GM19239 (cell line): ENCODE results near the gene OVCH1.
"Not testable (repeated sequence)": the region's sequence is repeated elsewhere in the genome, so short reads cannot be mapped to it uniquely, and the experiment has no call there.

ENCODE experiments used
- DNase-seq: peaks from one replicate; pipeline ENCODE4 v3.0.0; 2011; ENCODE audit warnings: low spot score; ENCODE audit not compliant: insufficient read length
- FAIRE-seq: peaks from 2 replicates; lab custom pipeline; 2011; peaks lifted over from hg19 to GRCh38; lab: Jason Lieb, UNC

OVCH1 gene

DNA sequence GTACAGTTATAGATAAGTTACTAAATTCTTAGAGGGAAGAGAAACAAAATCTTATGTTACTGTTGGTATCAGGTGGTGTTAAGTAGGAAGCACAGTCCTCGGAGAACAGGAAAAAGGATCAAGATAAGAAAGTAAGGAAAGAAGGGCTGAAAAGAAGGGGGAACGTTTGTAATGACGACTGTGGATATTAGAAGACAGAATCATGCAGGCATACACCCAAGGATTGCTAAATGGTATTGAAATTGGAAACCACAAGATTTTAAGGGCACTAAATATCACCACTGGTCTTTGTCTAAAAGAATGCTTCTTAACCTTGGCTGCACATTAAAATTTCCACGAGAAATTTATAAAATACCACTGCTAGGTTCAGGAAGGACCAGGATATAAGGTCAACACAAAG is 82.4 kb downstream of the OVCH1 start:
- no peak for DNase-seq
- no peak for FAIRE-seq

DNA sequence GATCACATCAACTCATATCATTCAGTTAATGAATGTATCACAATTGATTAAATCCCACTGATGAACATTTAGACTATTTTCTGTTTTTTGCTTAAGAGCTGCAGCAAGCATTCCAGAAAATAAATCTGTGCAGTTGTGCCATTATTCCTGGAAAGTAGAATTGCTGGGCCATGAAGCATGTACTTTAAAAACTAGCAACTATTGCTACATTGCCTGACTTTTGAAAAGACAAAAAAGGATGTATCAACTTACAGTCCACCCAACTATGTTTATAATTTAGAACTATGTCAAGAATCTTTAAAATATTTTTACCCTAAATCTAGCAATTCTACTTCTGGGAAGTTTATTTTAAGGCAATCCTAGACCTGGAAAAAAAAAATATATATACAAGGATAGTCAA is 83.1 kb downstream of the OVCH1 start:
- DNase-seq (no peak), FAIRE-seq (no peak)

DNA sequence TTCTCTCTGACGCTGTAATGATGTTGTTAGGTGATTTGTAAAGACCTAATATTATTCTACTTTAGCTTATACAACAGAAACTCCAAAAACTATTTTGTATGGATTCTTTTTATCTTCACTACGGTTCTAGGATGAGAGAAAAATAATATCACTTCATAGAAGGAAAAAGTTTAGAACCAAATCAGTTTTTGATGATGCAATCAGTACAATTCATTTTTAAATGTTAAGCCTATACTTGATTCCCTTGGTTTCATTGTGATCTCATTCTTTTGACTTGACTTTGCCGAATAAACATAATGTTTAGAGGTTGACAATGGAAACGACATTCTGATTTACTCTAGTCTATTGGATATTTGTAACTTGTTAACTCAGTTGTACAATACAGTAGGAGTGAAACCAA is 91.9 kb downstream of the OVCH1 start:
- no peak for FAIRE-seq
- DNase-seq = no peak

DNA sequence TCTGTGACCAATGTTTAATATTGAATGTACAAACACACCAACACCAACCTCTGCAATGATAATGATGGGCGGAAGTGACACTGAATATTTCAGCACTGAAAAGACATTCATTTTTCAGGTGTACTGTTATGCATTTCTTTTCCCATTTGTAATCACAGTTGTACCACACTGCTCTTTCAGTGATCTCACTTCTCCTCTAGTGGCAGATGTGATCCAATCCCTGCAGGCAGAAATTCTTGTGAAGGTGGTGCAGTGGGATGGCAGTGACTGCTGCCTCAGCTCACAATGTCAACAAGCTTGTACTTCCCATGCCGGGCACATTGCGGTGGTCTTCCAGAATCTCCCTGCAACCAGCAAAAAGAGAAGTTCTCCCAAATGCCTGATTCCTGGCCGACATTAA is 93.5 kb downstream of the OVCH1 start:
- no peak for FAIRE-seq
- DNase-seq = no peak

DNA sequence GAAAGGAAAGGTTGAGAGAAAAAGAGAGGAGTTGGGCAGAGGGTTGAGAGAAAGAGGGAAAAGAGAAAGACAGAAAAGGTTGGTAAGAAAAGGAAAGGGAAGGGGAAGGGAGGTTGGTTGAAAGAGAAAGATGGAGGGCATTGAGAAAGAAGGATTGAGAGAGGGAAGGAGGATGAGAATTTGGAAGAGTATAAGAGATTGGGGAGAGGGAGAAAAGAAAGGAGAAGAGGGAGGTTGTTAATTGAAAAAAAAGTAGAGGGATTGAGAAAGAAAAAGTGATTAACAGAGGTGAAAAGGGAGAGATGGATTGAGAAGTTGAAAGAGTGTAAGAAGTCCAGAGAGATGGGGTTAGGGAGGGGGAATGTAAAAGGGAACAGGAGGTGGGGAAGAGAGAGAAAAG is 95.0 kb downstream of the OVCH1 start:
- DNase-seq (no peak), FAIRE-seq (no peak)

DNA sequence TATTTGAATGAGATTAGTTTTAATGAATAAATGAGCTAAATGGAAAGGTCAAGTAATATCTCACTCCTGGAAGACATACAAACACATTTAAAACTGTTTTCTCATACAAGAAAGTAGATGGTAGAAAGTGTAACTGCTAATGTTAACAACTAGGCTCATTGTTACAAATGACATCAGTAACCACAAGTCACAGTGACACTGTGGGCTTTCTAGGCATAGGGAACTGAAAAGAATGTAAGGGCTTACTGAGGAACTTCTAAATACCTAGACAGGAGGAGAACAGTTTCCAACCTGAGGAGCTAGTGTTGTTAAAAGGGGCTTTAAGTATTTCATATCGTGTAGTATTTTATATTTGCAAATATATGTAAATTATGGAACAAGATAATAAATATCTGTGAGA is 99.0 kb downstream of the OVCH1 start:
- no peak for FAIRE-seq
- no peak for DNase-seq

DNA sequence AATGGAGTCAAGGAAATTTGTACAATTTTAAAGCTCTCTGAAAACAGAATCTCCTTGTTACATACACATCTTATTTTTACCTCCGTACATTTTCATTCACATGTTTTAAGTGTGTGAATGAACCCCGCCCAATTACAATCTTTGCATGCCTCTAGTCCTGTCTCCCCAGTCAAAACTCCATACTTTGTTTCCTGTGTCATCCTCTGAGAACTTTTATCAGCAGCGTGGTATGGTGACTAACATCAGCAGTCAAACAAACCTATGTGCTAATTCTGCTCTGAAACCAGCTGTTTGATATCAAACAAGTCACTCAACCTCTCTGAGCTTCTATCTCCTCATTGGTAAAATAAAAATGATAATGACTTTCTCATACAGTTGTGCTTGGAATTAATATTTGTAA is 100.7 kb downstream of the OVCH1 start:
- no peak for DNase-seq
- no peak for FAIRE-seq

DNA sequence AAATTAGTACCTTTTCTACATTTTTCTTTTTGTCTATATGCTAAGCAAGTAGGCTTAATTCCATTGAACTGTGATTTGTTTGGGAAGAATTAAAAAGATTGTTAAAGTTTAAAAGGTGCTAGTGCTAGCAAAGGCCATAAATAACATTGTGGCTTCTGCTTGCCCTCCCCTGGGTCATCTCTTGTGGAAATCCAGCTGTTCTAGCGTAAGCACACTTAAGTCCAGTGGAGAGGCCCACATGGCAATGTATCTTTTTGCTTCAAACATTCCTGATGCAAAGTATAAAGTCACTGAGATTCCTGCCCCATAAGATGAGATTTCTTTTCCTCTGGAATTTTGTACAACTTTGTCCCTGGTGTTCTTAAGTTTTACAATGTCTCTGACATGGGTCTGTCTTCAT is 102.1 kb downstream of the OVCH1 start:
- FAIRE-seq (no peak), DNase-seq (no peak)

DNA sequence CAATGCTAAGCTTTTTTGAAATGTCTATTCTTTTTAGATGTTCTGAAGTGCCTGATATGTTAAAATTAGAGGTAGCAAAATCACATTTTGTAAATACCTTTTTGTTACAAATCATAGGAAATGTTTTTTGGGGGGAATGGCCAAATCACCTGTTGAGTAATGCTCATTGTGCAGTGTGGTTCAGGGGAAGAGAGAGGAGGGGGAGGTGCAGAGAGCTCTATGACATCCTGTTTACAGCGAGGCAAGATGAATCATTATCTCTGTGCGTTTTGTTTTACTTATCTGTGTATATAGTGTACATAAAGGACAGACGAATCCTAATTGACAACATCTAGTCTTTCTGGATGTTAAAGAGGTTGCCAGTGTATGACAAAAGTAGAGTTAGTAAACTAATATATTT is 107.1 kb downstream of the OVCH1 start:
- FAIRE-seq, DNase-seq: not testable (repeated sequence)

DNA sequence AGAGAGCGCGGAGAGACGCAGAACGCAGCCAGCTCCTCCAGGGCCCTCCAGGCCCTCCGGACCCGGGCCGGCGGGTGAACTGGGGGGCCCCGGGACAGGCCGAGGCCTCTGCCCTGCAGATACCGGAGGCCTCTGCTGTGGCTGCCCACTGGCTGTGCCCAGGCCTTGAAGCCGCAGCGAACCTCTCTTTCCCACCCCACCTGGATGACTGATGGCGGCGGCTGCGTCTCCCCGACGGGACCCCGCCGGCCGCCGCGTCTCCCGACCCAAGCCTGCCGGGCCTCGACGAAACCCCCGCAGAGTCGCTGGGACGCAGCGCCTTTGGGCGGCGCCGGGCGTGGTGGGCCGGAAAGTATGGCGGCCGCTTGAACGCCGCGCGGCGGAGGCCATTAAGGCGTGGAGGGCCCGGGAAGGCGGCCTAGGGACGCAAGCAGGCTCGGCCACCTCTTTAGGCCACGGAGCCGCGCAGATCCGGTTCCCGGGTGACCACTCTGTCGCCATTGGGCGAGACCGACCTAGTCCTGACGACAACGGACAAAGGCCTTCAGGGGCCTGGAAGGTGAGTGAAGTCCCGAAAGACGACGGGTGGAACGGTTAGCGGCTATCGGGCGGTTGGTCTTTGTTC is 108.1 kb downstream of the OVCH1 start:
- no peak for DNase-seq
- FAIRE-seq = no peak

DNA sequence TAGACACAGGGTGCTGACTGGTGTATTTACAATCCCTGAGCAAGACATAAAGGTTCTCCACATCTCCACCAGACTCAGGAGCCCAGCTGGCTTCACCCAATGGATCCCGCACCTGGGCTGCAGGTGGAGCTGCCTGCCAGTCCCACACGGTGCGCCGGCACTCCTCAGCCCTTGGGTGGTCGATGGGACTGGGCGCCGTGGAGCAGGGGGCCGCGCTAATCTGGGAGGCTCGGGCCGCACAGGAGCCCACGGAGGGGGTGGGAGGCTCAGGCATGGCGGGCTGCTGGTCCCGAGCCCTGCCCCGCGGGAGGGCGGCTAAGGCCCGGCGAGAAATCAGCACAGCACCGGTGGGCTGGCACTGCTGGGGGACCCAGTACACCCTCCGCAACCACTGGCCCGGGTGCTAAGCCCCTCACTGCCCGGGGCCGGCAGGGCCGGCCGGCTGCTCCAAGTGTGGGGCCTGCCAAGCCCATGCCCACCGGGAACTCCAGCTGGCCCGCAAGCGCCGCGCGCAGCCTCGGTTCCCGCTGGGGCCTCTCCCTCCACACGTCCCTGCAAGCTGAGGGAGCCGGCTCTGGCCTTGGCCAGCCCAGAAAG is 111.3 kb downstream of the OVCH1 start:
- not testable (repeated sequence) for FAIRE-seq

DNA sequence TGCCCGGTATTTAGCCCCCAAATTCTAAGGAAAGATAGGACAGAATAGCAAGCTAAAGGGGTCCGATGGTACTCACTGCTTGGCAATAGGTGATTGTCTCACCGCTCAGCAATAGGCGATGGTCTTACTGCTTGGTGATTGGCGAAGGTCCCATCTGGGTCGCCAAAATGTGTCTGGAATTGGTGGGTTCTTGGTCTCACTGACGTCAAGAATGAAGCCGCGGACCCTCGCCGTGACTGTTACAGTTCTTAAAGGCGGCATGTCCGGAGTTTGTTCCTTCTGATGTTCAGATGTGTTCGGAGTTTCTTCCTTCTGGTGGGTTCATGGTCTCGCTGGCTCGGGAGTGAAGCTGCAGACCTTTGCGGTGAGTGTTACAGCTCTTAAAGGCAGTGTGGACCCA is 112.3 kb downstream of the OVCH1 start:
- FAIRE-seq, DNase-seq: not testable (repeated sequence)

More for the DNA sequence above, 111.3 kb downstream of the OVCH1 start:
- DNase-seq = not testable (repeated sequence)

DNA sequence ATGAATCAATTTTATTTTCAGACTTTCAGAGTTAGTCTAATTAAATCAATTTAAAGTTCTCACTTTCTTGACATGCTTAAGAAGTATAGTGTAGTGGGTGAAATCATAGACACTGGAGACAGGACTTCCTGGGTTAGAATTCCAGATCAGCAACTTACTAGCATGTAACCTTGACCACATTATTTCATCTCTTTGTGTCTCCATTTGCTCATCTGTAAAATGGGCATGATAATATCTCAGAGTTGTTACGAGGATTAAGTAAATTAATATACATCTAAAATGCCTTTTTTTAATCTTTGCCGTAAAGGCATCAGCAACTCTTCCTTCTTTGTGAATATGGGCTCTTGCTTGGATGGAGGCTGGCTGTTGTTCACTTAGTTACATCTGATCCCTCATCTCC is 115.2 kb downstream of the OVCH1 start:
- FAIRE-seq = no peak
- DNase-seq = no peak

DNA sequence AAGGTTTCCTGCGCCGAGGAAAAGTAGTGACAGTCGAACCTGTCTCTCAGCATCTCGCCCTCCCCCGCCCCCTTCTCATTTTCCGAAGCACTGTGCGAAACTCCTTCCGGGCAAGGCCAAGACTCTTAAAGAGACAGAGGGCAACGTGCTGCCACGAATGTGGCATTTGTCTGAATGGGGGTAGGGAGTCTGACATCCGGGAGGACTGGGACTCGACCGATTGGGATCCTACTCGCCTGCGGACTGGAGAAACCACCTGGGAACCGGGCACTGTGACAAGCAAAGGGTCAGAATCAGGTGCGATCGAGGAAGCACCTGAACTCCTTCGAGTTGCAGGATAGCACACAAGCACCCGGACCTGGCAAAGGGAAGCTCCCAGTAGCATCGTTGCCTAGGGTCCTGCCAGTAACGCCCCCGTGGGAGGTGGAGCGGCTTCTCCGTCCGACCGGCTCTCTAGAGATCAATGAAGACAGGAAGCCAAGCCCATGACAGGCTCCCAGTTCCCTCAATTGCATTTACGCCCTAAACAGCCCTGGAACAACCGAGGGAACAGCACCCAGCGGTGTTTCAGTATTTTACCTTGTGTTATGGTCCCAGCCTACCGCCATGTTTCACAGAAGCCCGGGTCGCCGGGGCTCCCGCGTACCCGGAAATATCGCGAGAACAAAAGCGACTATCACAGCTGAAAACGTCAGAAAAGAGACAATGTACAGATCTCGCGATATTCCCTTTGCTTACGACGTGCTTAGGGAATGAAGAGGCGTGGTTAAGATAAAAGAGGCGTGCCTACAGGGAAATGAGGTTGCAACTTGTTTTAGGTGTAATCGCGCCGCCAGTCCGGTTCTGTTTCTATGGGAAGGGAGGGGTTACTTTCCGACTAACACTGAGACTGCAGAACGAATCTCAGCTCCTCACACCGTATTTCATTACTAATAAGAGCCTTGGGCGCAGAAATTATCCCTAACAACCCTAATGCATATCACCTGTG is 116.7 kb downstream of the OVCH1 start, which contains the start of gene ERGIC2:
TSS of gene ERGIC2 (minus strand) at position 637 of the 988 bp plus-strand sequence. CDS start 9,539 bp downstream, outside the sequence.
- FAIRE-seq = peak; percentile 97
- peak; percentile 70 for DNase-seq
